ENCODE results near the gene NUP133. TPM values are rescaled to one million over a fixed set of nuclear protein-coding genes. Genes with fewer than 3 reads are reported as not detected.

NUP133 gene
- total RNA-seq = 28.3 and 37.5 TPM in 2 replicates

GRCh38 chr1:229507951-229508822, at the start of gene NUP133:
TSS of gene NUP133 (minus strand) at chr1:229508341. CDS start at chr1:229508249, 92 bp downstream.

GRCh38 chr1:229434005-229434640, 74.0 kb downstream of the NUP133 start, which contains the start of gene ACTA1:
TSS of gene ACTA1 (minus strand) at chr1:229434094. CDS start at chr1:229433115, 979 bp downstream.

Small RNA genes lying within 50 kb of the gene (small RNA-seq; reads per million reads assigned to genes)
- gene RN7SKP276 = not detected
- not detected for gene RNA5SP78
- not detected for gene RNU4-21P

Other genes starting within 250 kb of the NUP133 start
- gene RAB4A, start 237.2 kb downstream of the NUP133 start, total RNA-seq = 16.2 and 18.0 TPM in 2 replicates
- 4.0 and 6.5 TPM in 2 replicates for gene CCSAP, start 165.3 kb downstream of the NUP133 start, total RNA-seq
- gene ACTA1, start 74.2 kb downstream of the NUP133 start, total RNA-seq = under 0.01 TPM in 1 of 2 replicates, not detected in the other
- gene ABCB10, start 50.4 kb upstream of the NUP133 start, total RNA-seq = 14.3 and 22.7 TPM in 2 replicates
- 13.2 and 22.3 TPM in 2 replicates for gene TAF5L, start 117.8 kb upstream of the NUP133 start, total RNA-seq
- 9.9 and 24.4 TPM in 2 replicates for gene URB2, start 117.9 kb upstream of the NUP133 start, total RNA-seq